GM04504 (cell line): ENCODE results near the gene NME9.

Experiments used
- DNase-seq: peaks from one replicate; pipeline ENCODE4 v3.0.0-alpha.2; 2012; ENCODE audit warnings: low read depth

The NME9 gene

DNA sequence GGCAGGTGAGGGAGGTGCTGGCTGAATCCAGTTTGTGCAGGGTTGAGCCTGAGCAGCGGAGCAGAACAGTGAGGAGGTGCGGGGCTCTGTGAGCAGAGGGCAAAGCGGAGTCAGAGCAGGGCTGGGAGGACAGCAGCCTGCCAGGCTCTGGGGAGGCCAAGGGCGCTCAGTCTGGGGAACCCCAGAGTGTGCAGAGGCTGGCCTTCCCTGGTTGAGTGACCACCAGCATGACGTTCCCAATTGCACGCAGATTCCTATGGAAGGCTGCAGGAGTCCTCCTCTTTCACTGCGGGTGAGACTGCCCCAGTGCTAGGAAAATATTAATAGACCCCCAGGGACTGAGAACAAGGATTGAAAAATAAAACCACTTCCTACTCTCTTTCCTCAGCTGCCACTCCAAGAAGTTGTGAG, 31.9 kb upstream of the NME9 start:
- no peak for DNase-seq

- DNase-seq: no peak
Observed at GRCh38 chr3:138360869-138361525, 31.3 kb upstream of the NME9 start.

GRCh38 chr3:138359919-138360868, 30.5 kb upstream of the NME9 start:
- DNase-seq: no peak

DNA sequence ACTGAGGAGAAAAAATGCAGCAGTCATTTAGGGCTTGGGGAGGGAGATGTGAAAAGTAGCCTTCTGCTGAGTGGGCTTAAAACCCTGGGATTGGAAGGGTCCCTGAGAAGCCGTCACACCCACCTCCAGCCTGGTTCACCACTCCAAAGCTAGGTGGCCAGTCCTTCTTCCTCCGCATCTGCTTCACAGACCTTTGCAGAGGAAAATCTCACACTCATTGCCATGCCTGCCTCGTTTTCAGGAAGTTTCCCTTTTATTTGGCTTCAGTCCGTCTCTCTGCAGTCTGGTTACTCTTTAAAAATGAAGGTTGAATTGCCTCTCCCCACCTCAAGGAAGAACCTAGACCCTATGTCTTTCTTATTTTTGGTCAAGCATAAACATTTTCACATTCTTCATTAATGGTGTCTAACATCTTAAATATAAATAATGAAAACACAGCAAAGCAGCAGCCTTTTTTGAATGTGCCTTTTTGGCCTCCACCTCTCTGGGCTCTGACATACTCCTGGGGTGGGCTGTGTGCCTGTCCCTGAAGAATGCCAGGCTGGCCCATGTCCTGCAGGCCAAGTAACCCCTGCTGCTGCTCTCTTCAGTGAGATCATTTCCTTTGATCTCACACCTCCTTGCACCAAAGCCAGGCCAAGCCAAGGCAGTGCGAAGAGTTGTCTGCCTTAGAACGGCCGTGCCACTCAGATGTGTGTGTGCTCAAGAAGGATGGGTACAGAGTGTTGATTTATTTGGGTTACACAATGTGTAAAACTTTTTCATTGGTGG, 29.7 kb upstream of the NME9 start:
- DNase-seq: no peak

DNA sequence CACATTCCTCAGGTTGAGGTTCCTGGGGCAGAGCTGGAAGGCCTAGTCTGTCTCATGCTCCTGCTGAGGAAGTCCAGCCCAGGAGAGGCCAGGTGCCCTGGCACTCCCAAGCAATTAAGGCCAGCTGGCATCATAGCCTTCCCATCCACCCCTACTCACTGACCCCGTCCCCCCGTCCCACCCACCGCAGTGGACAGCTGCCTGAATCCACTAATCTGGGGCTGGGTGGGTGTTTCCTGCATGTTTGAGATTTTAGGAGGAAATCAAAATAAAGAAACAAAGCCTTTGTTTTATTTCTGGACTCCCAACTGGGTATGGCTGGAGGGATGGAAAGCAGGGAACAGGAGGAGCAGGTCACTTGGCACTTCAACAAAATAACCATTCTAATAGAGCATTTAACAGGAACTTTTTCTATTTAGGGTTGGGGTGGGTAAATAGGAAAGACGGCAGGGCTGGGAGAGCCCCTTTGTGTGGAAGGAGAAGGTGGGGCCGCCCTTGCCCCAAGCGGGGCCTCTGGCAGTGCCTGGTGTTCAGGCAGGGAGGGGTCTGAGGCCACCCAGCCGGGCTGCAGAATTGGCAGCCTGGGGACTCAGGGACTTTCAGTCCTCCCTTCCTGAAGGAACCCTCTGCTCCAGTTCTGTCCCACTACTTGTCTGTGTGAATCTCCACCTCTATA, 27.2 kb upstream of the NME9 start:
- DNase-seq: no peak

DNA sequence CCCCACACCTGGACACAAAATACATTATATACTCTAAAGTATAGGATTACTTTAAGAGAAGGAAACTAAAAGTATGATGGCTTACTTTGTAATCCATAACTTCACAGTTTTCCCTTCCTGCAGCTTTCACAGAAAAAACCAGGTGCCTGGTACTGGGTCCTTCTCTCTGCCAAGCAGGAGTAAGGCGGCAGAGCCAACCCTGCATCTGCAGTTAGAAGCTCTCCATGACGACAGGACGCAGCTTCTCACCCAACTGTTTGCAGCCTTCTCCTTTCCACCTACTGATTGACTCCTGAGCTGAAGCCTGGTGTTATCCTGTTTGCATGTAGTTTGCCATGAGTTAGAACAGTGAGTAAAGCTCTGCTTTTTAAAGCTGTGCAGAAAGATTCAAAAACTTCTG, 25.4 kb upstream of the NME9 start:
- DNase-seq: no peak

- DNase-seq: no peak
Observed at GRCh38 chr3:138354376-138354775, 24.7 kb upstream of the NME9 start.

- no peak for DNase-seq
Observed at GRCh38 chr3:138351916-138352550, 22.4 kb upstream of the NME9 start.

- no peak for DNase-seq
Observed at GRCh38 chr3:138351151-138351550, 21.5 kb upstream of the NME9 start.

DNA sequence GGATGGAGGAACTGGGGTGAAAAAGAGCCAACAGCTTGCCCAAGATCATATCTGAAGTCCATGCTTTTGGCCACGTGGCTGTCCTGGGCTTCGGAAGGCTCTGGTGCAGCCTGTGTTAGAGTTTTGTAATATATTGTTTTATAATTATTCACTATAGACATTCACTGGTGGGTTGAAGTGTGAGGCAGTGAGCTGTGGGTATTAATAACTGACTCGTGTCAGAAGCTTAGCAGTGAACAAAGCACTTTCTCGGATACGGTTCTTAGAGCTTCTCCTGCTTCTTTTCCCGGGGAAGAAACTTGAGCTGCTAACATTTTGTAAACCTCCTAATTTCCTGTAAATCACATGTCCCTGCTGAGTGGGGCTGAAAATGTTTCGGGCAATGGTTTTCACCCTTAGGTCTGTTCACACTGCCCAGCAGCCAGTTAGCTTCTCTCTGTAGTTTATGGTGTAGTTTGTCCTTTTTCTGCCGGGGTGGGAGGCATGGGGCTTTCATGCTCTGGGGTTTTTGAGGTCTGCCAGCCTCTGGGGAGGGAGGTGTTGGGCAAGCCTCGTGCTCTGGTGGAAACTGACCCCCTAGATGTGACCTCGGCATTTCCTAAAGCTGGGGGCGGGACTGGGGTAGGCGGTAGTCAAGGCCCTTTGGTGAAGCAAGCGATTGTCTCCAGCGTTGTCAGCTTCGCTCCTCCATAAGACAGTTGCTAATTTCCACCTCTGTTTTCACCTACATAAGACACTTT, 20.4 kb upstream of the NME9 start:
- DNase-seq: no peak

- DNase-seq: no peak
Observed at GRCh38 chr3:138348754-138349739, 19.4 kb upstream of the NME9 start.

DNA sequence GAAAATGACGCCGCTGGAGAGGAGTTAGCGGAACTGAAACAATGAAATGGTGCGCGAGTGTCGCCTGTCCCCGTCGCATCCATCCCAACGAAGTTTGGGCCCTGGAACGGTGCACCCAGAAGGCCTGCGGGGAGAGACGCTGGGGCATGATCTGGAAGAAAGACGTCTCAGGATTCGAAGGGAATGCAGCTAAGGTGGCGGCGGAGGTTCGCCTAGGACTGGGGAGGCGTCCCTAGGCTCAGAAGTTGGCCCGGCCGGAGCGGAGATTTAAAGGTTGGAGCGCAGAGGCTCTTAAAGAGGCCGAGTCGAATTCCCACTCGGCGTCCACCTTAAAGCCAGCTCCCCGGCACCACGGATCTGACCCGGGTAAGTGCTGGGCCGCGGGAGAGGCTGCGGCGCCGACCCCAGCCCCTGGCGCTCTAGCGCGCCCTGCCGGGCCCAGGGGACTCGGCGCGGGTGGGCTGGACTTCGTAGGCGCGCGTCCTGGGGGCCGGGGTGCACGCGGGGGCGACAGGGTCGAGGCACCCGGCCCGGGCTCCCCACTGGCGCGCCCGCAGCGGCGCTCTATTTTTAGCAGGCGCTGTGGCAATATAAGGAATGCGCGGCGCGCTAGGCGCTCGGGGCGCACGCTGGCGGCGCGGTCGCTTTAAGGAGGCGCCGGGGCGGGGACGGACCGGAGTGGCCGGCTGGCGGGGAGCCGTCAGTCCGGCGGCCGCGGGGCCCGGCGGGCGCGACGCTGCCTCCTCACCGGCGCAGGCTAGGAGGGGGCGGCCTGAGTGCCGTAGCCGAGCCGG, 18.5 kb upstream of the NME9 start, which contains the start of gene MRAS:
MRAS (plus strand) TSS at position 620 of the 794 bp plus-strand sequence. CDS start 24,305 bp downstream, outside the sequence.
- DNase-seq: peak; percentile 57

- no peak for DNase-seq
Observed at GRCh38 chr3:138344754-138345153, 15.1 kb upstream of the NME9 start.

DNA sequence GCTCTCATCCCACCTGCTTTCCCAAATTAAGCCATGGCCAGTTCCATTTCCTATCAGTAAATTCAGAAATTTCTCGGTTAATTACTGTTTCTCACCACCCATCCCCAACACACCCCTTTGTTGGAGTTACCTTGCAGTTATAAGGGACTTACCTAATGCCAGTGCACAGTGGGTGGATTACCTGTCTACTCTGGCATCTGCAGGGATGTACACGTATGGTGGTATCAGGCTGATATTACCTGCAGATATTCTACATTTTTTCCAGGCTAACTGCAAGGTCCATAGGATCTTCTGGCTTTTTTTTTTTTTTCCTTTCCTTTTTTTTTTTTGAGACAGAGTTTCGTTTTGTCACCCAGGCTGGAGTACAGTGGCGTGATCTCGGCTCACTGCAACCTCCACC, 10.9 kb upstream of the NME9 start:
- DNase-seq: no peak

GRCh38 chr3:138338811-138339210, 9.2 kb upstream of the NME9 start:
- DNase-seq: no peak

GRCh38 chr3:138338244-138338643, 8.6 kb upstream of the NME9 start:
- DNase-seq: no peak

DNA sequence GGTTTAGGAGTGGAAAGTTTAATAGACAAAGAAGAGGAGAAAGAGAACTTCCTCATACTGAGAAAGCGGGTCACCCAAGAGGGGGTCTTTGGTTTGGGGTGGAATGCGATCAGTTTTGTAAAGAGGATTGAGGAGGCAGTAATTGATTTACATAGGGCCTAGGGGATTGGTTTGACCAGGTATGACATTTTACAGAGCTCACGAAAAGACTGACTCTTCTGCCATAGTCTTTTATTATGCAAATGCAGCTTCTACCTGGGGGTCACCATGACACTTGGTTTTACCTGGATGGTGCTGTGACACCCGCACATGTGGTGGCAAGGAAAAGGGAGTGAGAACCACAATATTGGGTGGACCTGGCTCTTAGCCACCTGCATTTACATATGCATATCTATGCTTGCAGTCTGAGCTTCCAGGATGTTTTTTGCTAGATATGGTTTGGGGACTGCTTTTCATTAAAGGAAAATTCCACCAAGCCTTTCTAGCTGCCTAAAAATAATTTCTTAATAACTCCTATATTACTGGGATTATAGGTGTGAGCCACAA, 6.9 kb upstream of the NME9 start:
- no peak for DNase-seq

- DNase-seq: no peak
Observed at GRCh38 chr3:138334608-138335007, 5.0 kb upstream of the NME9 start.
